Peyer's patch (tissue), 4 donors: Measurements from ENCODE around the gene KCTD2.

ENCODE experiments used
- POLR2A ChIP-seq, 2 donors: fragments of 450-650 bp; IDR thresholded peaks; one replicate each; pipeline ENCODE4 v1.5.1; 2017; ENCODE audit warnings: antibody characterized with exemption in 2 of 2, mild to moderate bottlenecking in 2 of 2, moderate library complexity in 2 of 2
- TF ChIP-seq, protein P1 (sequence below), 6 experiments: fragments of 450-650 bp in 4 of 6; fragments of 200-600 bp in 2 of 6; sonication (generic) in 1 of 6; IDR thresholded peaks; one replicate each; pipeline ENCODE4 v1.5.1; 2017 to 2019; ENCODE audit warnings: antibody characterized with exemption in 6 of 6, mild to moderate bottlenecking in 3 of 6, moderate library complexity in 1 of 6

DNA sequence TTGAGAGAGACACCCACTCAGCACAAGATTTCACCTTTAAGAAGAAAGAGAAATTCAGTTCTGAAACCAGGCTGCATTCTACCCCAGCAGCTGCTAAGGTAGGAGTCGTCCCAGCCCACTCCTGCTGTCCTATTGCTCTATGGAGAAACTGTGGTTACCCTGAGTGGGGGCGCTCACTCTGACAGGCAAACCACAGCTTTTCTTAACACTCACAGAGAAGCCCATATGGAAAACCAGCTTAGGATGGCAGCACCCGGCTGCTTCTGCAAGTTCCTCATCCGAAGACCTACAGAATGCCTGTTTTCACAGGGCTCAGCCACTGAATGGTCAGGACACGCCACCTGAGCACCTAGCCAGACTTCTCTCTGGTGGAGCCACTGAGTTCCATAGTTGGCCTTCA lies 7.8 kb upstream of the KCTD2 start:
- TF ChIP-seq, protein P1, sequence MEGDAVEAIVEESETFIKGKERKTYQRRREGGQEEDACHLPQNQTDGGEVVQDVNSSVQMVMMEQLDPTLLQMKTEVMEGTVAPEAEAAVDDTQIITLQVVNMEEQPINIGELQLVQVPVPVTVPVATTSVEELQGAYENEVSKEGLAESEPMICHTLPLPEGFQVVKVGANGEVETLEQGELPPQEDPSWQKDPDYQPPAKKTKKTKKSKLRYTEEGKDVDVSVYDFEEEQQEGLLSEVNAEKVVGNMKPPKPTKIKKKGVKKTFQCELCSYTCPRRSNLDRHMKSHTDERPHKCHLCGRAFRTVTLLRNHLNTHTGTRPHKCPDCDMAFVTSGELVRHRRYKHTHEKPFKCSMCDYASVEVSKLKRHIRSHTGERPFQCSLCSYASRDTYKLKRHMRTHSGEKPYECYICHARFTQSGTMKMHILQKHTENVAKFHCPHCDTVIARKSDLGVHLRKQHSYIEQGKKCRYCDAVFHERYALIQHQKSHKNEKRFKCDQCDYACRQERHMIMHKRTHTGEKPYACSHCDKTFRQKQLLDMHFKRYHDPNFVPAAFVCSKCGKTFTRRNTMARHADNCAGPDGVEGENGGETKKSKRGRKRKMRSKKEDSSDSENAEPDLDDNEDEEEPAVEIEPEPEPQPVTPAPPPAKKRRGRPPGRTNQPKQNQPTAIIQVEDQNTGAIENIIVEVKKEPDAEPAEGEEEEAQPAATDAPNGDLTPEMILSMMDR (IDR thresholded peaks at IDR 0.05): no peak
- TF ChIP-seq POLR2A (IDR thresholded peaks at IDR 0.05): no peak
